IPS-18a (cell line): ENCODE data around the gene CMTM2.
"Not testable (repeated sequence)": the region's sequence is repeated elsewhere in the genome, so short reads cannot be mapped to it uniquely, and the experiment has no call there.

Source experiments
- H3K27ac ChIP-seq: one replicate; pipeline ENCODE4 v1.5.1; 2013; ENCODE audit warnings: low read length
- H3K27me3 ChIP-seq: one replicate; pipeline ENCODE4 v1.6.1; 2013; ENCODE audit warnings: mild to moderate bottlenecking, low read length; ENCODE audit not compliant: control insufficient read depth, insufficient read depth
- H3K36me3 ChIP-seq: one replicate; pipeline ENCODE4 v1.6.1; 2013; ENCODE audit warnings: low read depth, low read length; ENCODE audit not compliant: control insufficient read depth
- H3K4me1 ChIP-seq: one replicate; pipeline ENCODE4 v1.6.1; 2013; ENCODE audit warnings: low read depth, low read length; ENCODE audit not compliant: control insufficient read depth
- H3K4me3 ChIP-seq: one replicate; pipeline ENCODE4 v1.5.1; 2013; ENCODE audit warnings: low read length
- H3K9ac ChIP-seq: one replicate; pipeline ENCODE4 v1.6.1; 2013; ENCODE audit warnings: mild to moderate bottlenecking, low read length, moderate library complexity
- H3K9me3 ChIP-seq: one replicate; pipeline ENCODE4 v1.6.1; 2013; ENCODE audit warnings: low read depth, low read length; ENCODE audit not compliant: control insufficient read depth

CMTM2 gene

DNA sequence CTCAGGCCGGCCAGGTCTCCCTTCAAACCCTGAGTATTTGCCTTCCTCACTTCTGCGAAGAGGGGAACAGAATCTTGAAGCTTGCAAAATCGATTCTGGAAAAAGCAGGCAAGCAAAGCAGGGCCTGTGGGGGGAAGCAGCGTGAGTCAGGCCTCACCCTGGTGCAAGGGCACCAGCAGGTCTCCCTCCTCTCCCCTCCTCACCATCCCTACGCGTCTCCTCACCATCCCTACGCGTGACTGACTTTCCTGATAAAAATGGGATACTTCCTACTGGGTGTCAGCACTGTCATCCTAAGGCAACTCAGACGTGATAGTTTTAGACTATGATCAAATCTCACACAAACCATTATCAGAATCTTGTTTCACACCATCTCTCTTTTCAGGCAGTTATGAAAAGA lies 37.3 kb downstream of the CMTM2 start:
- H3K36me3 ChIP-seq, result peaks cover 29% of the 10 kb centered on the region
- H3K9me3 ChIP-seq, result no peaks in the 10 kb centered on the region

DNA sequence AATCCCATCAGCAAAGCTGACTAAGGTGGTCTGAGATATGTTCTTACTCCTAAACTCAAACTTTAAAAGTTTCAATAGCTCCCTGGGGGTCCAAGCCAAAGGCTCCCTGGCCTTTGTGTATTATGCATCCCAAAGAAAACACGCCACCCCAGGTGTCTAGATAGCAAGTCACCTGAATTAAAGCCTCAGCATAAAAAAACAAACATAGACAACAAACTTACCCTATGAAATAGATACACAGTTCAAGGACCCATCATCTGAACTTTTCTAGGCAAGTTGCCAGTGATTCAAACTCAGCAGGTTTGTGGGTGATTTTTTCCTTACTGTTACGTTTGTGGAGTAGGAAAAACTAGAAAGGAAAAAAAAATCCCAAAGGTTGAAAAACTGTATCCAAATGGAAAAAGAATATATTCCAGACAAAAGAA lies 37.8 kb downstream of the CMTM2 start:
- Histone ChIP-seq H3K4me3 (no peak overlapping the region), H3K27ac (no peak overlapping the region), H3K4me1 (peaks cover 14% of the 10 kb centered on the region)

More for the DNA sequence above, 37.3 kb downstream of the CMTM2 start:
- Histone ChIP-seq H3K4me1 (peaks cover 14% of the 10 kb centered on the region), H3K27ac (no peak overlapping the region), H3K9ac (no peak overlapping the region), H3K27me3 (no peaks in the 10 kb centered on the region), H3K4me3 (no peak overlapping the region)

DNA sequence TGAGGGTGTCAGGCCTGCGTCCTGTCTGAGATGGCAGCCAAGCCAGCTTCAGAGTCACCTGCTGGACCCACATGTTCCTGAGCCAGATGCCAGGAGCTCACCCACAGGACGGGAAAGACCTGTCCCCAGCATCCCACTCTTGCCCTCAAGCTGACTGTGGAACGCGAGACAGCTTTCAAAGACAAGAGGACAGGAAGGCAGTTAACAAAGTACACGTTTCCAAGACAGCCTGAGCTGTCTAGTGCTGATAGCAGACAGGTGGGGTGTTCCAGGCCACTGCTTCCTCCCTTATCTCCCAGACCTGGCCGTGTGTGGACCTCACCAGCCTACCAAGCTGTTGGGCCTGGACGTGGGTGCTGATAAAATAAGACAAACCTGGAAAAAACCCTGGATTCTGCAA lies 38.5 kb downstream of the CMTM2 start:
- H3K9ac ChIP-seq, result no peak overlapping the region
- H3K36me3 ChIP-seq, result peaks cover 27% of the 10 kb centered on the region

More for the DNA sequence above, 37.8 kb downstream of the CMTM2 start:
- Histone ChIP-seq H3K9ac (no peak overlapping the region), H3K27me3 (no peaks in the 10 kb centered on the region), H3K9me3 (no peaks in the 10 kb centered on the region), H3K36me3 (peaks cover 30% of the 10 kb centered on the region)

DNA sequence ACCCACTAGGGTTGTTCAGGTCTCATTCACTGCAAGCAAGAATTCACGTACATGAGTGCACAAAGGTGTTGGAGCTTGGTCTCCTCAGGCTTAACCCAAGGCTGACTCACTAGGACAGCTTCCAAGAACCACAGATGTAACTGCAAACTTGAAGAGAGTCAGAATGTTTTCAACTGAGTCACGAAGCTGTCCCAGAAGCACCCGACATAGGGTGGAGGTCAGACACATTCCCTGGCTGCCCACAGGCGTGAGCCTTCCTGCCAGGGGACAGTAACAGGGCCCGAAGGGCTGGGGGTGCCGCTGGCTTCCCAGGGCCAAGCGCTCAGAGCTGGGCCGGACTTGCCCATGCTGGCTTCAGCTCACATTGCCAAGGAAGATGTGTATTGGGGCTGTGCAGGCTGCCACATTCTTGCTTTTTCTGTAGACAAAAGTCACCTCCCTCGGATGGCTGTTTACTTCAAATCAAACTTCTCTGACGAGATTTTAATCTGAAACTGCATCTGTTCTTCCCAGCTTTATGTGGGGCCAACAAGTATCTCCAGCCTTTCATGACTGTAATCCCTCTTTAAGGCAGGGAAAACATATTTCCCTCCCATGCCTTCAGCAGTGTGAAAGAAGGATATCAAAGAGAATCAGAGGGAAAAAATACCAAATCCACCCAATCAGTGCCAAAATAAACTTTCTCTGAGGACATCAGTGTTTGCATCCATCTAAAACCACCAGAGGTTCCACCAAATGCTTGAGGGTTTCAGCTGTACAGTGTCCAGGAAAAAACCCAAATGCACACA lies 39.5 kb downstream of the CMTM2 start:
- H3K4me1 ChIP-seq, result peaks cover 14% of the 10 kb centered on the region
- H3K27me3 ChIP-seq, result no peaks in the 10 kb centered on the region
- H3K9ac ChIP-seq, result no peak overlapping the region
- no peak overlapping the region for H3K4me3 ChIP-seq
- peaks cover 24% of the 10 kb centered on the region for H3K36me3 ChIP-seq
- no peak overlapping the region for H3K27ac ChIP-seq
- H3K9me3 ChIP-seq, result no peaks in the 10 kb centered on the region

More for the DNA sequence above, 38.5 kb downstream of the CMTM2 start:
- Histone ChIP-seq H3K4me3 (no peak overlapping the region), H3K27ac (no peak overlapping the region), H3K27me3 (no peaks in the 10 kb centered on the region), H3K4me1 (peaks cover 14% of the 10 kb centered on the region), H3K9me3 (no peaks in the 10 kb centered on the region)

DNA sequence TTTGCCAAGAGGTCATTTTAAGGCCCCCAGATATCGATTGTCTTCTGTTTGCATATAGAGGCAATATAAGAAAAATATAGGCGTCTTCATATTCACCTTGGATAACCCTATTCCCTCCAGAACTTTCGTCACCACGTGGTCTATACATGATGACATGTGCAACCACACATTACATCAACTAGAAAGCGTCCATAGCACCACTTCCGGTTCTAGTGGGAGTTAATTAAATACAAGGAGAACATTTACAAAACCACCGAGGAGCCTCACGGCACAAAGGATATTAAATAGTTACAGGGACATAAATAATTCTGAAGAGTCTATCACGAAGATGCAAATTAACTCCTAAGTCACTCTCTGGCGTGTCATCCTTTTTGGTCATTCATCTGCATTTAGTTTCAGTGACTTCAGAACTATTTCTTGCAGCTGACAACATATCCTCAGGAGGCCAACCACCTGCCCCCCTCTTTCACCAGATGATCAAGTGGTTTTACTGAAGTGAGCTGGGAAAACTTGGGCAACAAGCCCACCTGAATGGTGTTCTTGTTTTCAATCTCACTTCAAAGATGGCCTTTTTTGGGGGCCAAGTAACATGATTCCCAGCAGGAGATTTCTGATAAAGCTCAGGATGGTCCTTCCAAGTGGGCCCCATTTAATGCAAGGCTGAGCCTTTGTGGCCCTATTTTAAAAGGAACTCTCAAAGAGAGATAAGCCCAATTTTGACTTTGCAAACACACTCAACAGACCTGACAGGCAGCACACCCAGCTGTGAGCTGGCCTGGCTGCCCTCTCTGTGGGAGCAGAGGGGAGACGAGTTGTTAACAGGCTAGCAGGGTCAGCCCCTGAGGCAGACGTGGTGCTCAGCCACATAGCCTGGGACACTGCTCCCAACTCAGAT lies 40.5 kb downstream of the CMTM2 start:
- H3K4me3 ChIP-seq, result no peak overlapping the region
- no peak overlapping the region for H3K9ac ChIP-seq
- H3K27me3 ChIP-seq, result no peaks in the 10 kb centered on the region
- no peaks in the 10 kb centered on the region for H3K9me3 ChIP-seq
- H3K4me1 ChIP-seq, result peaks cover 14% of the 10 kb centered on the region
- H3K27ac ChIP-seq, result no peak overlapping the region
- H3K36me3 ChIP-seq, result peaks cover 18% of the 10 kb centered on the region

DNA sequence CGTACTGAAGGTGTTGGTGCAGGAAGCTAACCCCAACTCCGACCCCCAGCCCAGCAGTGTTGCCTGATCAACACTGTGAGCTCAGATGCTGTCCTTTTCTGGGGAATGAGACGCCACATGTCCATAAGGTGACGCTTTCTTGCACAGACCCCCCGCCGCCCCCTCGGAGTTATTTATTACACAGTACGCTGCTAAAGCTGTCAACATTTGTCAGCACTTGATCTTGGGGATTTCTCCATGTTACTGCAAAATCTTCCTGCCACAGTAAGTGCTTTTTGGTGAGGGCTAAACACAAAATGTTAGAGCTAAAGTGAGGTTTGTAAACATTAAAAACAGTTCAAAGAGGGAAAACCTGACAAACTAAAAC lies 41.1 kb downstream of the CMTM2 start:
- no peak overlapping the region for H3K4me3 ChIP-seq
- H3K4me1 ChIP-seq, result peaks cover 14% of the 10 kb centered on the region
- H3K27ac ChIP-seq, result no peak overlapping the region
- no peak overlapping the region for H3K9ac ChIP-seq
- H3K9me3 ChIP-seq, result no peaks in the 10 kb centered on the region
- H3K27me3 ChIP-seq, result no peaks in the 10 kb centered on the region
- H3K36me3 ChIP-seq, result peaks cover 18% of the 10 kb centered on the region

DNA sequence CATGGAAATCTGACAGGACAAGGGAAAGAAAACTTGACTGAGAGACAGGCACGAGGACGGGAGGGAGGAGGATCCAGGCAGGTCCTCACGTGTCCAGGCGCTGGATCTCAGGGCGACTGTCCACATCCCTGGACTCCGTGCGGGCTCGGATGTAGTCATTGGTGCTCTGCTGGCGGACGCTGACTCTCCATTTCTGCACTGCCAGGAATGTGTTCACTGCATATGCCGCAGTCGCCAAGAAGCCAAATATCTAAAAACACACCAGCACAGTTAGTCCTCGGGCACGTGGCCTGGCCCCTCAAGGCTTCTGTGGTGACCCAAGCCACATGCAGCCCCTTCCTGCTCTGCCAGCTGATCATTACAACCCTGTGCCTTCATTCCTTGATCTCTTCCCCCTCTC lies 42.7 kb downstream of the CMTM2 start:
- Histone ChIP-seq H3K27me3 (no peaks in the 10 kb centered on the region), H3K4me1 (peaks cover 4% of the 10 kb centered on the region), H3K9me3 (no peaks in the 10 kb centered on the region), H3K36me3 (peaks cover 18% of the 10 kb centered on the region), H3K9ac (no peak overlapping the region), H3K27ac (no peak overlapping the region), H3K4me3 (no peak overlapping the region)

DNA sequence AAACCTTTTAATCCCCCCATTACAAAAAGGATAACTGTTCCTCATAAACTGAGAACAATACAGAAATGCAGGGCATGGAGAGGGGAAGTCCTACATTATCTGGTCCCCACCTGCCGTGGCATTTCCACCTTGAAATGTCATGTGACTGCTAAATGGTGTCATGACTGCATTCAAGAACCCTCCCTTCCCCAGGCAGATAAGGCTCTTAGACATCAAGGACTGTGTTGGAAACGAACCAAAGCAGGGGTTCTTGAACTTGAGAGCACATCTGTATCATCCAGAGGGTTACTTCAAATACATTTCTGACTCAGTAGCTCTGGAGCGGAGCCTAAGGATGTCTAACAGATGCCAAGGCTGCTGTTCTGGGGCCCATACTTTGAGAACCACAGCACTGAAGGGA lies 43.6 kb downstream of the CMTM2 start:
- Histone ChIP-seq H3K9me3 (no peaks in the 10 kb centered on the region), H3K27me3 (no peaks in the 10 kb centered on the region), H3K4me3 (no peak overlapping the region), H3K27ac (no peak overlapping the region), H3K4me1 (no peaks in the 10 kb centered on the region), H3K36me3 (peaks cover 18% of the 10 kb centered on the region), H3K9ac (no peak overlapping the region)

DNA sequence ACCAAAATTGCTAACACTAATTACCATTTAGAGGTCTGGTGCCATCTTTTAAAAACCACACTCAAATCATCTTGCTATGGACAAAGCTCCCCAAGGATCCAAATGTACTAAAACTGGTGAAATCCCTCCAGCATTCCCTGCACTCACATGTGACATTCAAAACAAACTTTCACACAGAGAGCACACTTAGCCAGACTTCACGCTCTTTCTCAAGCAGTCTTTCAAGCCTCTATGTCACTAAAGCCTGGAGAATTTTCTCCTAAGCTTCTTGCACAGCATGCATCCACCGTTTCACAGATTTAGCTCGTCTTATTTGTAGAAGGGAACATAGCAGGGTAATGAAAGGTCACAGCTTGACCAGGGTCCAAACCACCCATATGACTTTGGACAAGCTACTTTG lies 44.5 kb downstream of the CMTM2 start:
- Histone ChIP-seq H3K9ac (no peak overlapping the region), H3K27ac (no peak overlapping the region), H3K36me3 (peaks cover 18% of the 10 kb centered on the region), H3K27me3 (no peaks in the 10 kb centered on the region), H3K4me3 (no peak overlapping the region), H3K4me1 (no peaks in the 10 kb centered on the region), H3K9me3 (no peaks in the 10 kb centered on the region)

DNA sequence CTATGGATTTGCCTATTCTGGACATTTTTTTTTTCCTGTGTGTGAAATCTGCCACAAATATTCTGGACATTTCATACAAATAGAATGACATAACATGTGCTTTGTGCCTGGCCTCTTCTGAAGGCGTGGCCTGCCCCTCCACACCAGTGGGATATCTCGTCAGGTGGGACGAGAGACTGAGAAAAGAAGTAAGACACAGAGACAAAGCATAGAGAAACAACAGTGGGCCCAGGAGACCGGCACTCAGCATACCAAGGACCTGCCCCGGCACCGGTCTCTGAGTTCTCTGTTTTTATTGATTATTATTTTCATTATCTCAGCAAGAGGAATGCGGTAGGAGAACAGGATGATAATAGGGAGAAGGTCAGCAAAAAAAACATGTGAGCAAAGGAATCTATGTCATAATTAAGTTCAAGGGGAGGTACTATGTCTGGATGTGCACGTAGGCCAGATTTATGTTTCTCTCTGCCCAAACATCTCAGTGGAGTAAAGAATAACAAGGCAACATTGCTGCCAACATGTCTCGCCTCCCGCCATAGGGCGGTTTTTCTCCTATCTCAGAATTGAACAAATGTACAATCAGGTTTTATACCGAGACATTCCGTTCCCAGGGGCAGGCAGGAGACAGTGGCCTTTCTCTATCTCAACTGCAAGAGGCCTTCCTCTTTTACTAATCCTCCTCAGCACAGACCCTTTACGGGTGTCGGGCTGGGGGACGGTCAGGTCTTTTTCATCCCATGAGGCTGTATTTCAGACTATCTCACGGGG lies 48.5 kb downstream of the CMTM2 start:
- H3K4me3 ChIP-seq, H3K27me3 ChIP-seq, H3K4me1 ChIP-seq, H3K27ac ChIP-seq, H3K36me3 ChIP-seq, H3K9me3 ChIP-seq, H3K9ac ChIP-seq: not testable (repeated sequence)

DNA sequence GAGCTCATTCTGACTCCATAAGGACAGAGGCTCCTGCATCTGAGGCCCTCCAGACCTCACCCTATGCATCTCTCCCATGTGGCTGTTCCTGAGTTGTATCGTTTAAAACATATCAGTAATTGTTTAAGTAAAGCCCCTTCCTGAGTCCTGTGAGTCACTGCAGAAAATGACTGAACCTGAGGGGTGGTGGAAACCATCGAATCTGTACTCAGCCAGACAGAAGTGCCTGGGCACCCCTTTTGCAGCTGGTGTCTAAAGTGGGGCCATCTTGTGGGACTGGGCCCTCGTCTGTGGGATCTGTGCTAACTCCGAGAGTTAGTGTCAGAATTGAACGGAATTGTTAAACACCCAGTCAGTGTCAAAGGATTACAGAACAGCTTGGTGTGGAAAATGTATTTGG lies 50.6 kb downstream of the CMTM2 start:
- Histone ChIP-seq H3K36me3 (peaks cover 3% of the 10 kb centered on the region), H3K27me3 (no peaks in the 10 kb centered on the region), H3K9ac (no peak overlapping the region), H3K9me3 (no peaks in the 10 kb centered on the region), H3K4me3 (no peak overlapping the region), H3K27ac (no peak overlapping the region), H3K4me1 (no peaks in the 10 kb centered on the region)
